ENCODE data around the gene FUCA2. TPM values are rescaled to one million over a fixed set of nuclear protein-coding genes. Genes with fewer than 3 reads are reported as not detected.

FUCA2 gene
- total RNA-seq, 1 donor from 2014 or later, result 52.3 TPM

DNA sequence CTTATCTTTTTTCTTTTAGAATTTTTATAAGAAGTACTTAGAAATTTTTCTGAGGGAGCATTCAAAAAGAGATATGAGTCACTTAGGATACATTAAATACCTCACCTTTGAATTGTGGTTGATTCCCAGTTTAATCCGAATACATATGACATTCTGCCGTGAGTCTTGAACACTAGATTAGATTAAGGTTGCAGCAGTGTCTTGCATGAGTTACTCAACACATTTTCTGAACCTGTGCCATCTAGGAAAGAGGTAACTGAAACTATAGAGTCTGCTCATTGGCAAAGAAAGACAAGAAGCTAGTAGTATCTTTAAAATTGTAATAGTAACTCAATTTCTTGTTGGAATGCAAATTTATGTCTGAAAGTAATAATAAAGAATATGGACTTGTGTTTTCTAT is 46.0 kb downstream of the FUCA2 start:
- Mint-ChIP-seq H3K27ac (ENCODE audit: unreplicated experiment) (no peak overlapping the region), H3K27me3 (ENCODE audit: low read depth) (no peaks in the 10 kb centered on the region), H3K4me1 (no peaks in the 10 kb centered on the region), H3K9me3 (no peaks in the 10 kb centered on the region), H3K4me3 (no peak overlapping the region), H3K36me3 (ENCODE audit: low read depth) (peaks cover 3% of the 10 kb centered on the region)
- no peak for DNase-seq (ENCODE audit: low read depth, low spot score)
- no peak for TF ChIP-seq CTCF (conservative IDR thresholded peaks at IDR 0.05)

GRCh38 chr6:143457563-143458359 is 53.8 kb downstream of the FUCA2 start:
- no peaks in the 10 kb centered on the region for H3K4me1 Mint-ChIP-seq
- no peak overlapping the region for H3K4me3 Mint-ChIP-seq
- no peaks in the 10 kb centered on the region for H3K27me3 Mint-ChIP-seq (ENCODE audit: low read depth)
- TF ChIP-seq CTCF (conservative IDR thresholded peaks at IDR 0.05), result no peak
- no peak overlapping the region for H3K27ac Mint-ChIP-seq (ENCODE audit: unreplicated experiment)
- no peak for DNase-seq (ENCODE audit: low read depth, low spot score)
- H3K9me3 Mint-ChIP-seq, result no peaks in the 10 kb centered on the region
- no peaks in the 10 kb centered on the region for H3K36me3 Mint-ChIP-seq (ENCODE audit: low read depth)

DNA sequence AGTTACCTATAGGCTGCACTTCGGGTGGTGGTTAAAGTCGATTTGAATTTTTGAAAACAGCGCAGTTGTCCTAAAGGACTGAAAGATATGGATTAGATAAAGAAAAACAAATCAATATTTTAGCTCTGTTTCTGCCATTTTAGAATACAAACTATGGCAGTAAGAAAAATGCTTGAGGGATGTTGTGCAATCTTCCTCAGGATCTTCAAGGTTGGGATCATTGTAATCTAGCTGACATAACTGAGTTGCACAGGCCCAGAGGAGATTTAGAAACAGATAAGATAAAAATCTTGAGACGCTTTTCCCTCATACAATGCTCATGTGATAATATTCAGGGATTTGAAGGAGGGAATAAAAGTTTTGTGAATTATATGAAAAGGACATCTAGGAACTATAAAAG is 60.0 kb downstream of the FUCA2 start:
- peaks cover 26% of the 10 kb centered on the region for H3K4me1 Mint-ChIP-seq
- no peak overlapping the region for H3K27ac Mint-ChIP-seq (ENCODE audit: unreplicated experiment)
- no peak for TF ChIP-seq CTCF (conservative IDR thresholded peaks at IDR 0.05)
- H3K27me3 Mint-ChIP-seq (ENCODE audit: low read depth), result no peaks in the 10 kb centered on the region
- H3K36me3 Mint-ChIP-seq (ENCODE audit: low read depth), result no peaks in the 10 kb centered on the region
- no peaks in the 10 kb centered on the region for H3K9me3 Mint-ChIP-seq
- no peak for DNase-seq (ENCODE audit: low read depth, low spot score)
- H3K4me3 Mint-ChIP-seq, result peak overlapping the region; percentile 100

DNA sequence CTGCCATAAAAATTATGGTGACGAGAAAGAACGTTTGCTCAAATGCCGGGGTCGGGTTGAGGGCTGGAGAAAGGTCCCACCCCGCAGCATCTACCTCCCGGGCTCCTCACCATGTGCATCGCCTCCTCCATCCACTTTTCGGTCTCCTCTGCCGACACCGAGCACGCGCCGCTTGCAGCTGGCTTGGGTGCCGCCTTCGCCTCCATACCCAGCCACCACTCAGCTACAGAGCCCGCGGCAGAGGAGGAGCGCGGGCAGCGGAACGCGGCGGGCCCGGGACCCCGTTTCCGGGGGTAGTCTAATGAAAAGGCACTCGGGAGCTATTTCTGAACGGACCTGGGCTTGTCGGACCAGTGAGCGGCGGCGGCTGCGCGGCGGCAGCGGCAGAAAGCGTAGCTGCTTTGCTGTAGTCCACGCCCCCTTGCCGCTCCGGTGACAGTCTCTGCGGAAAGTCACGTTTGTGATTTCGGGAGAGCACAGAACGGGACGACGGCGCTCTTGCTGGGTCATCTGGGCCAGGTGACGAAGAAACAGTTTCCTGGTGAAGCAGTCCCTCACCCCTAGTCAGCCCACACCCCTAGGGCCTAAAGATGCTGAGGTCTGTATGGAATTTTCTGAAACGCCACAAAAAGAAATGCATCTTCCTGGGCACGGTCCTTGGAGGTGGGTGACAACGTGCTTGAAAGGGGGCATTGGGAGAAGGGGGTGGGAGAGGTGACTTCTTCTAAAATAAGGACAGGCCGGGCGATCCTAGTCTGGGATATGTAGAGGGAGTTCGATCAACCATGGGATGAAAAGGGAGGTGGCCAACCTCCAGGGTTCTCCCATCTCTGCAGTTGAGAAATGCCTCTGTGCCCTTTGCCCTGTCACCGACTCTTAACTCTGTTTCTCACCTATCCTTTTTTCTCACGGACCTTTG is 60.8 kb downstream of the FUCA2 start, which contains the start of the genes ADAT2 and PEX3:
Gene ADAT2, minus strand, starts transcription at position 243 of the 919 bp plus-strand sequence. Its CDS starts 37 bp downstream, at position 206.
Gene PEX3, plus strand, starts transcription at position 353 of the 919 bp plus-strand sequence. Its CDS starts 238 bp downstream, at position 591.
- Mint-ChIP-seq H3K27ac (ENCODE audit: unreplicated experiment) (peak within 1 kb of the TSS; percentile 97), H3K36me3 (ENCODE audit: low read depth) (no peaks in the 10 kb centered on the region), H3K4me3 (peak within 1 kb of the TSS; percentile 100), H3K4me1 (peaks cover 26% of the 10 kb centered on the region), H3K9me3 (no peaks in the 10 kb centered on the region), H3K27me3 (ENCODE audit: low read depth) (no peaks in the 10 kb centered on the region)
- DNase-seq (ENCODE audit: low read depth, low spot score), result peak; percentile 87
- no peak for TF ChIP-seq CTCF (conservative IDR thresholded peaks at IDR 0.05)

- Mint-ChIP-seq H3K36me3 (ENCODE audit: low read depth) (no peaks in the 10 kb centered on the region), H3K4me1 (peaks cover 26% of the 10 kb centered on the region), H3K4me3 (peak overlapping the region; percentile 100), H3K9me3 (no peaks in the 10 kb centered on the region), H3K27ac (ENCODE audit: unreplicated experiment) (peak overlapping the region; percentile 97), H3K27me3 (ENCODE audit: low read depth) (no peaks in the 10 kb centered on the region)
- no peak for TF ChIP-seq CTCF (conservative IDR thresholded peaks at IDR 0.05)
- no peak for DNase-seq (ENCODE audit: low read depth, low spot score)
Measured at GRCh38 chr6:143449714-143450452, 61.6 kb downstream of the FUCA2 start.

Data from neural crest cell (in vitro differentiated cells).